Testis (tissue), 2 donors: ENCODE data around the gene RSPH1.

ENCODE experiments used
- CTCF ChIP-seq, 3 experiments: fragments of 450-650 bp in 2 of 3; fragments of 200-600 bp in 1 of 3; sonication (generic) in 1 of 3; IDR thresholded peaks; one replicate each; pipeline ENCODE4 v1.5.1; 2016 to 2019; ENCODE audit warnings: antibody characterized with exemption in 3 of 3, mild to moderate bottlenecking in 2 of 3, moderate library complexity in 1 of 3
- POLR2A ChIP-seq: fragments of 450-650 bp; IDR thresholded peaks from one replicate; pipeline ENCODE4 v1.6.1; 2017; ENCODE audit warnings: antibody characterized with exemption, mild to moderate bottlenecking, moderate library complexity

- TF ChIP-seq CTCF (IDR thresholded peaks at IDR 0.05) = no peak
- no peak for TF ChIP-seq POLR2A
Observed at GRCh38 chr21:42512346-42513034, 16.5 kb upstream of the RSPH1 start.
